AG09319 (cell line): ENCODE measurements around the gene CELSR2.

Experiments used
- DNase-seq: peaks from one replicate; pipeline ENCODE4 v3.0.0-alpha.2; 2010; ENCODE audit warnings: low read depth; ENCODE audit errors: extremely low read depth
- CTCF ChIP-seq: IDR thresholded peaks from 2 replicates; pipeline ENCODE4 v1.5.1; 2011; ENCODE audit warnings: low read depth, mild to moderate bottlenecking, inconsistent platforms, low read length, moderate library complexity

Gene CELSR2

GRCh38 chr1:109272831-109273547 lies 23.6 kb downstream of the CELSR2 start:
- TF ChIP-seq CTCF = no peak
- no peak for DNase-seq

GRCh38 chr1:109273570-109274288 lies 24.4 kb downstream of the CELSR2 start:
- no peak for TF ChIP-seq CTCF
- DNase-seq = no peak

GRCh38 chr1:109274533-109275476 lies 25.5 kb downstream of the CELSR2 start:
- no peak for TF ChIP-seq CTCF
- no peak for DNase-seq

- no peak for TF ChIP-seq CTCF
- DNase-seq = no peak
Observed at GRCh38 chr1:109275706-109276345, 26.5 kb downstream of the CELSR2 start.

- peak; percentile 29 for DNase-seq
- peak; percentile 94 for TF ChIP-seq CTCF
Observed at GRCh38 chr1:109277434-109278204, 28.3 kb downstream of the CELSR2 start.

- no peak for TF ChIP-seq CTCF
Observed at GRCh38 chr1:109279615-109280278, 30.4 kb downstream of the CELSR2 start.

More at GRCh38 chr1:109279615-109280278, 30.4 kb downstream of the CELSR2 start:
- DNase-seq = no peak
